HUES64 (cell line): ENCODE data around the gene TIMM23.
"Not testable (repeated sequence)": the region's sequence is repeated elsewhere in the genome, so short reads cannot be mapped to it uniquely, and the experiment has no call there.

Experiments used
- H3K27ac ChIP-seq: 2 replicates; pipeline ENCODE4 v1.7.0; 2013; ENCODE audit warnings: low read depth, low read length, inconsistent platforms
- H3K27me3 ChIP-seq: 2 replicates; pipeline ENCODE4 v1.6.1; 2013; ENCODE audit warnings: mild to moderate bottlenecking, low read length; ENCODE audit not compliant: insufficient read depth
- H3K36me3 ChIP-seq: 2 replicates; pipeline ENCODE4 v1.6.1; 2013; ENCODE audit warnings: mild to moderate bottlenecking, low read length; ENCODE audit not compliant: insufficient read depth
- H3K4me1 ChIP-seq: 2 replicates; pipeline ENCODE4 v1.6.1; 2013; ENCODE audit warnings: mild to moderate bottlenecking, low read length, moderate library complexity; ENCODE audit not compliant: insufficient read depth
- H3K4me3 ChIP-seq: 2 replicates; pipeline ENCODE4 v1.5.1; 2013; ENCODE audit warnings: mild to moderate bottlenecking, low read length, moderate library complexity
- H3K9ac ChIP-seq: 2 replicates; pipeline ENCODE4 v1.6.1; 2013; ENCODE audit warnings: mild to moderate bottlenecking, low read depth, low read length
- H3K9me3 ChIP-seq: 2 replicates; pipeline ENCODE4 v1.6.1; 2013; ENCODE audit warnings: low read depth, low read length; ENCODE audit not compliant: insufficient read depth
- WGBS: fragments of 150-250, 120-280 bp; methylation state at CpG from one replicate; pipeline ENCODE4 v1.1.7; 2013; ENCODE audit warnings: missing lambda C conversion rate; 5-methylcytosine and 5-hydroxymethylcytosine counted together

TIMM23 gene

GRCh38 chr10:45962686-45963452 is 9.4 kb upstream of the TIMM23 start:
- not testable (repeated sequence) for H3K9ac ChIP-seq, H3K9me3 ChIP-seq, H3K27me3 ChIP-seq, H3K4me1 ChIP-seq, H3K4me3 ChIP-seq, H3K27ac ChIP-seq
- 100% methylated on average over 1 of the region's 6 CpGs for WGBS
- peaks cover 13% of the 10 kb centered on the region for H3K36me3 ChIP-seq

GRCh38 chr10:45971019-45971418 is 1.3 kb upstream of the TIMM23 start:
- H3K27ac ChIP-seq, H3K9me3 ChIP-seq, H3K4me1 ChIP-seq, H3K27me3 ChIP-seq, H3K36me3 ChIP-seq: not testable (repeated sequence)
- whole genome bisulfite sequencing: 71% methylated on average over 14 of the region's 14 CpGs
- Histone ChIP-seq H3K4me3 (peak overlapping the region; percentile 96), H3K9ac (peak overlapping the region; percentile 94)

DNA sequence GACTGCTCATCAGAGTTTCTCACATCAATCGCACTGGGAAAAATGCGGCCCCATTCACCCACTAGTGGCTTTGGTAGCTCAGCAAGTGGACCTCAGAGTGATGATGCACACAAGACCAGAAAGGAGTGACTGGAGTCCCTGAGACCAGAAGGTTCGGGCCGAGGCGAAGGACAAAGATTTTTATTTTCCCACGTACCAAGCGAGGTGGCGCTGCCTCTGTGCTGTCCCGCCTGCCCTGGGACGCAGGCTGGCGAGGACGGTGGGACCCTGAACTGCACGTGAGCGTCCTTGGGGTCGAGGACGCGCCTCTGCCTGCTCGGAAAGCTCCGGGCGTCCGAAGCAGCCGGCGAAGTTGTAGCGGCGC is 565 bp upstream of the TIMM23 start:
- Histone ChIP-seq H3K36me3 (peaks cover 11% of the 10 kb centered on the region), H3K27ac (peak overlapping the region; percentile 80; the same call in 1 of the 2 replicates), H3K4me3 (peak overlapping the region; percentile 96), H3K9ac (peak overlapping the region; percentile 94)
- WGBS: 1% methylated on average over 25 of the region's 25 CpGs
- H3K27me3 ChIP-seq, H3K9me3 ChIP-seq, H3K4me1 ChIP-seq: not testable (repeated sequence)

DNA sequence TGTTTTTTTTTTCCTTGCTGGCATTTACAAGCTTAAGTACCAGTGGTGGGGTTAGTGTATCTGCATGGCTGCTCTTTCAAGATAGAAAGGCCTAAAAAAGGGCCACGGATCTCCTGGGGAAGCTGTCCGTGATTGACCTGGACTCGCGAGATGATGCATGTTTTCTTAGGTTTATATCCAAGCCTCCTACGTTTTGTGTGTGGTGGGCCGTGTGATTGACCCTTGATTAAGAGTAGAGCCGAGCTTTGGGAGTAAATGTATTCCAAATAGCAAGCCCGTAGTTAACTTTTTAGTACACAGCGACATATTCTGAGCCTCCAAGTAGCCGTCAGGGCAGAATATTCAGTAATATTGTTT is 502 bp downstream of the TIMM23 start:
- peak overlapping the region; percentile 94 for H3K9ac ChIP-seq
- peak overlapping the region; percentile 82 for H3K27ac ChIP-seq
- H3K9me3 ChIP-seq, H3K27me3 ChIP-seq, H3K4me1 ChIP-seq: not testable (repeated sequence)
- 0% methylated on average over 8 of the region's 10 CpGs for WGBS
- H3K4me3 ChIP-seq: peak overlapping the region; percentile 96
- H3K36me3 ChIP-seq: peaks cover 15% of the 10 kb centered on the region

- H3K9me3 ChIP-seq, H3K27me3 ChIP-seq, H3K27ac ChIP-seq, H3K9ac ChIP-seq, H3K4me3 ChIP-seq, H3K4me1 ChIP-seq: not testable (repeated sequence)
- peaks cover 23% of the 10 kb centered on the region for H3K36me3 ChIP-seq
- WGBS: 95% methylated on average over 2 of the region's 3 CpGs
Measured at GRCh38 chr10:45974041-45974440, 1.8 kb downstream of the TIMM23 start.

- WGBS: no CpG with 5 or more reads among the region's 2 CpGs
- H3K4me1 ChIP-seq, H3K27ac ChIP-seq, H3K4me3 ChIP-seq, H3K9me3 ChIP-seq, H3K9ac ChIP-seq, H3K27me3 ChIP-seq: not testable (repeated sequence)
- H3K36me3 ChIP-seq: peaks cover 37% of the 10 kb centered on the region
Measured at GRCh38 chr10:45978554-45978953, 6.3 kb downstream of the TIMM23 start.

DNA sequence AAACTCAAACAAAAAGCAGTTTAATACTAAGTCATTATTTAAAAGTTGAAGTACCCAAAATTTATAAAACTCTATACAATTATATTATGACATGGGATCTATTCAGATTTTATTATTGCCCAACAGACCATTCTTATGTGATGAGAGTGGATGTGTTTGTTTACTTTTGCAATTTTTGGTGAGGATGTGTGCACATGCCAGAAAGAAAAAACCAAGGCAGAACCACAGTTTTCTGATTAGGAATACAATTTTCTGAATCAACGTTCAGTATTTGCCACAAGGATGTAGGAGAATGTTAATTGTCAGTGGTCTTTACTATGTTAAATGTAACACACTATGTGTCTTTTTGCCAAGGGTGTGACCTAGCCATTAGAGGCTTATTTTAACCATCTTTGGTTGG is 9.1 kb downstream of the TIMM23 start:
- WGBS: 100% methylated on average over 1 of the region's 1 CpG
- not testable (repeated sequence) for H3K27ac ChIP-seq, H3K4me3 ChIP-seq, H3K4me1 ChIP-seq, H3K27me3 ChIP-seq, H3K9me3 ChIP-seq, H3K9ac ChIP-seq
- H3K36me3 ChIP-seq: peaks cover 50% of the 10 kb centered on the region

GRCh38 chr10:45983538-45984186 is 11.4 kb downstream of the TIMM23 start:
- not testable (repeated sequence) for H3K4me3 ChIP-seq, H3K9me3 ChIP-seq, H3K9ac ChIP-seq, H3K27me3 ChIP-seq, H3K4me1 ChIP-seq, H3K27ac ChIP-seq
- WGBS: 100% methylated on average over 1 of the region's 6 CpGs
- peaks cover 51% of the 10 kb centered on the region for H3K36me3 ChIP-seq

- H3K9me3 ChIP-seq: not testable (repeated sequence)
Measured at GRCh38 chr10:45984473-45984872, 12.2 kb downstream of the TIMM23 start.

GRCh38 chr10:45985590-45985989 is 13.3 kb downstream of the TIMM23 start:
- not testable (repeated sequence) for H3K9me3 ChIP-seq, H3K9ac ChIP-seq, H3K27me3 ChIP-seq, H3K4me3 ChIP-seq, H3K4me1 ChIP-seq, H3K27ac ChIP-seq
- WGBS: 100% methylated on average over 2 of the region's 3 CpGs
- peaks cover 56% of the 10 kb centered on the region for H3K36me3 ChIP-seq

More at GRCh38 chr10:45984473-45984872, 12.2 kb downstream of the TIMM23 start:
- H3K4me3 ChIP-seq, H3K27ac ChIP-seq, H3K27me3 ChIP-seq, H3K9ac ChIP-seq, H3K4me1 ChIP-seq: not testable (repeated sequence)
- H3K36me3 ChIP-seq: peaks cover 52% of the 10 kb centered on the region
- WGBS: 93% methylated on average over 1 of the region's 2 CpGs

GRCh38 chr10:45997557-45997956 is 25.3 kb downstream of the TIMM23 start:
- Histone ChIP-seq H3K27ac (peak overlapping the region; percentile 66; the same call in 1 of the 2 replicates), H3K27me3 (no peaks in the 10 kb centered on the region), H3K36me3 (peaks cover 67% of the 10 kb centered on the region), H3K4me1 (peaks cover 10% of the 10 kb centered on the region; the same call in 1 of the 2 replicates), H3K9me3 (no peaks in the 10 kb centered on the region), H3K9ac (no peak overlapping the region; the same call in 1 of the 2 replicates), H3K4me3 (no peak overlapping the region)
- WGBS: 90% methylated on average over 4 of the region's 4 CpGs
